ENCODE data around the gene IGF1. TPM values are rescaled to one million over a fixed set of nuclear protein-coding genes. Genes with fewer than 3 reads are reported as not detected.

IGF1 gene
- total RNA-seq, 1 experiment from 2014 or later, result 0.42 TPM

DNA sequence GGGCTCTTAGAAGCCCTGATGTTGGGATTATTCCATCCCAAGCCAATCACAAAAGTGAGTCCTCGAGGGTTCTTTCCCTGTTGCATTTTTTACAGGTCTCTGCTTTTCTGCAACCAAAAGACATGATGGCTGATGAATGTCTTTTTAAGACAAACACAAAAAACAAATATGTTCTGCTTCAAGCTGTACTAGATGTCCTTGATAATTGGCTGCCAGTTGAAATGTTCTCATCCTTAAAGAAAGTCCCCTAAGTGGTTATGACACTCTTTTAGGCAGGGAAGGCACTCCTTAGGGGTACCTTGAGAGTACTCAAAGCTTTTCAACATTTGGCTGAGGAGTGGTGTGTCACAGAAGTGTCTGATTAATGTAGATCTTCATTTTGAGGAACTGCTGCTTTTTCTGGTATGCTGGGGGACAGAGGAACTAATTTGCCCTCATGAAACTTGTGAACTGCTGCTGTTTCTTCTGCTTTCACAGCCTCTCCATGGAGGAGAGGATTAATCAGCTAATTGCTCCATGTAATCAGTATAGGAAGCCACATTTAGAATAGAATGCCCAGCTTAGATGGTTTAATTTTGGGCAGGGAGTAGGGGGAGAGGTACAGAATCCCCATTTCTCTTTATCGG lies 22.8 kb upstream of the IGF1 start:
- intact Hi-C loops (cut with micrococcal nuclease), result no loop called here
- ChIA-PET RAD21 (ENCODE audit: low non-redundant PET in 1 of 2, low total read pairs in 2 of 2, uncharacterized antibody in 2 of 2, unreplicated experiment in 2 of 2) (no interaction called here), CTCF (no interaction called here), POLR2A (no interaction called here)
- H3K27me3 ChIP-seq (ENCODE audit: insufficient read depth, low read length), result peaks cover 14% of the 10 kb centered on the region; the same call in 1 of the 2 replicates
- H3K4me2 ChIP-seq (ENCODE audit: low read length), result no peak overlapping the region
- no TSS peak for BruUV-seq (replicated peaks)
- H4K20me1 ChIP-seq (ENCODE audit: insufficient read depth), result no peaks in the 10 kb centered on the region
- H3K79me2 ChIP-seq (ENCODE audit: insufficient read depth, low read length), result no peaks in the 10 kb centered on the region
- H3K4me1 ChIP-seq (ENCODE audit: control insufficient read depth in 1 of 2, insufficient read depth in 2 of 2, low read length in 2 of 2), result no peaks in the 10 kb centered on the region
- no peak overlapping the region for H2AFZ ChIP-seq (ENCODE audit: low read depth, low read length, poor library complexity, severe bottlenecking)
- DNase-seq (ENCODE audit: low read depth, low spot score) (no peak), ATAC-seq (no peak)
- no peaks in the 10 kb centered on the region for H3K36me3 ChIP-seq (ENCODE audit: control insufficient read depth in 1 of 2, insufficient read depth in 2 of 2, low read length in 2 of 2)
- no peak overlapping the region for H3K4me3 ChIP-seq (replicated peaks in 1 of 2; ENCODE audit: low read depth in 1 of 2, low read length in 2 of 2)
- TF ChIP-seq ELF1 (IDR thresholded peaks at IDR 0.05; ENCODE audit: borderline replicate concordance, low read depth), result no peak
- TF ChIP-seq POLR2A (IDR thresholded peaks at IDR 0.05; ENCODE audit: borderline replicate concordance, extremely low read depth, insufficient read depth, insufficient read length), result no peak
- no peak for TF ChIP-seq RAD21 (IDR thresholded peaks at IDR 0.05; ENCODE audit: low read depth)
- TF ChIP-seq SIN3A (IDR thresholded peaks at IDR 0.05; ENCODE audit: low read depth), result no peak
- no peak for TF ChIP-seq CBX3 (IDR thresholded peaks at IDR 0.05; ENCODE audit: low read depth)
- no peak overlapping the region for H3K9ac ChIP-seq (ENCODE audit: low read length)
- H3K9me3 ChIP-seq (ENCODE audit: control insufficient read depth in 1 of 2, insufficient read depth in 1 of 2, low read depth in 1 of 2, low read length in 2 of 2), result no peaks in the 10 kb centered on the region
- no peaks in the 10 kb centered on the region for H3K9me2 ChIP-seq (ENCODE audit: insufficient read depth)
- no peak overlapping the region for H3K27ac ChIP-seq (ENCODE audit: low read depth, low read length)

GRCh38 chr12:102501773-102502172 lies 21.4 kb upstream of the IGF1 start:
- ChIA-PET RAD21 (ENCODE audit: low non-redundant PET in 1 of 2, low total read pairs in 2 of 2, uncharacterized antibody in 2 of 2, unreplicated experiment in 2 of 2) (no interaction called here), CTCF (no interaction called here), POLR2A (no interaction called here)
- ATAC-seq (no peak), DNase-seq (ENCODE audit: low read depth, low spot score) (no peak)
- Histone ChIP-seq H3K36me3 (ENCODE audit: control insufficient read depth in 1 of 2, insufficient read depth in 2 of 2, low read length in 2 of 2) (no peaks in the 10 kb centered on the region), H3K9me2 (ENCODE audit: insufficient read depth) (no peaks in the 10 kb centered on the region), H3K4me3 (replicated peaks in 1 of 2; ENCODE audit: low read depth in 1 of 2, low read length in 2 of 2) (no peak overlapping the region), H4K20me1 (ENCODE audit: insufficient read depth) (no peaks in the 10 kb centered on the region), H3K4me1 (ENCODE audit: control insufficient read depth in 1 of 2, insufficient read depth in 2 of 2, low read length in 2 of 2) (no peaks in the 10 kb centered on the region), H3K4me2 (ENCODE audit: low read length) (no peak overlapping the region), H3K9ac (ENCODE audit: low read length) (no peak overlapping the region), H3K9me3 (ENCODE audit: control insufficient read depth in 1 of 2, insufficient read depth in 1 of 2, low read depth in 1 of 2, low read length in 2 of 2) (no peaks in the 10 kb centered on the region), H3K27ac (ENCODE audit: low read depth, low read length) (no peak overlapping the region), H3K79me2 (ENCODE audit: insufficient read depth, low read length) (no peaks in the 10 kb centered on the region), H3K27me3 (ENCODE audit: insufficient read depth, low read length) (peaks cover 17% of the 10 kb centered on the region; the same call in 1 of the 2 replicates), H2AFZ (ENCODE audit: low read depth, low read length, poor library complexity, severe bottlenecking) (no peak overlapping the region)
- BruUV-seq (replicated peaks), result no TSS peak
- TF ChIP-seq EGR1 (IDR thresholded peaks at IDR 0.05; ENCODE audit: low read depth) (no peak), ZNF274 (IDR thresholded peaks at IDR 0.05; ENCODE audit: low read depth, low read length) (no peak), SIN3A (IDR thresholded peaks at IDR 0.05; ENCODE audit: low read depth) (no peak), JUND (IDR thresholded peaks at IDR 0.05) (no peak)
- TF ChIP-seq, protein P1, sequence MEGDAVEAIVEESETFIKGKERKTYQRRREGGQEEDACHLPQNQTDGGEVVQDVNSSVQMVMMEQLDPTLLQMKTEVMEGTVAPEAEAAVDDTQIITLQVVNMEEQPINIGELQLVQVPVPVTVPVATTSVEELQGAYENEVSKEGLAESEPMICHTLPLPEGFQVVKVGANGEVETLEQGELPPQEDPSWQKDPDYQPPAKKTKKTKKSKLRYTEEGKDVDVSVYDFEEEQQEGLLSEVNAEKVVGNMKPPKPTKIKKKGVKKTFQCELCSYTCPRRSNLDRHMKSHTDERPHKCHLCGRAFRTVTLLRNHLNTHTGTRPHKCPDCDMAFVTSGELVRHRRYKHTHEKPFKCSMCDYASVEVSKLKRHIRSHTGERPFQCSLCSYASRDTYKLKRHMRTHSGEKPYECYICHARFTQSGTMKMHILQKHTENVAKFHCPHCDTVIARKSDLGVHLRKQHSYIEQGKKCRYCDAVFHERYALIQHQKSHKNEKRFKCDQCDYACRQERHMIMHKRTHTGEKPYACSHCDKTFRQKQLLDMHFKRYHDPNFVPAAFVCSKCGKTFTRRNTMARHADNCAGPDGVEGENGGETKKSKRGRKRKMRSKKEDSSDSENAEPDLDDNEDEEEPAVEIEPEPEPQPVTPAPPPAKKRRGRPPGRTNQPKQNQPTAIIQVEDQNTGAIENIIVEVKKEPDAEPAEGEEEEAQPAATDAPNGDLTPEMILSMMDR (IDR thresholded peaks at IDR 0.05 in 2 of 3, conservative IDR thresholded peaks at IDR 0.05 in 1 of 3; ENCODE audit: borderline replicate concordance in 1 of 3, insufficient read depth in 1 of 3, low read depth in 2 of 3, low read length in 2 of 3), result no peak
- intact Hi-C loops (cut with micrococcal nuclease), result no loop called here
